ENCODE data around the gene TRIM47.

DNA sequence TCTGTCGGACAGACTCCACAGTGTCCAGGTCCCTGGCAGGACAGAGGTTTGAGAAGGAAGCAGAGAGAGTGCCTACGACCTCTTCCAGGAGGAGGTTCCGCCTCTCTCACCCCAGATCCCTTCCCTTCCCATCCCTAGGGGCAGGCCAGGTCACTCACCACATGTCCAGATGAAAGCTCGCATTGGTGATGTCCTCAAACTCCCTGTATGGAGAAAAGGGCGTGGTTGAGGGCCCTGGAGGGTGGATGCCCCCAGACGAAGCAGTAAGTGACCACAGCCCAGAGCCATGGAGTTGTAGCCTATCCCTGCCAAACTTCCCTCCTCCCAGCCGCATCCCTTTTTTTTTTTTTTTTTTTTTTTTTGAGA lies 37.6 kb downstream of the TRIM47 start:
- no peak for TF ChIP-seq CTCF (IDR thresholded peaks at IDR 0.05; ENCODE audit: low read depth, low read length)
- no peak for TF ChIP-seq POLR2A (IDR thresholded peaks at IDR 0.05; ENCODE audit: extremely low read depth, insufficient read length)
- TF ChIP-seq, protein P1, sequence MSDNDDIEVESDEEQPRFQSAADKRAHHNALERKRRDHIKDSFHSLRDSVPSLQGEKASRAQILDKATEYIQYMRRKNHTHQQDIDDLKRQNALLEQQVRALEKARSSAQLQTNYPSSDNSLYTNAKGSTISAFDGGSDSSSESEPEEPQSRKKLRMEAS (IDR thresholded peaks at IDR 0.05; ENCODE audit: low read depth, low read length), result no peak

Measured in NB4 (cell line).